H1 (cell line): Measurements from ENCODE around the gene MYH6. TPM values are rescaled to one million over a fixed set of nuclear protein-coding genes. Genes with fewer than 3 reads are reported as not detected.

Experiments
- CTCF ChIA-PET: fragments of 300-600 bp; sonication (Branson Sonifier 250); formaldehyde crosslinking; loops from one replicate; lab custom pipeline; 2021; ENCODE audit not compliant: partially characterized antibody; lab: Charles Lee
- POLR2A ChIA-PET: fragments of 300-600 bp; sonication (Branson Sonifier 250); formaldehyde crosslinking; loops from one replicate; lab custom pipeline; 2021; ENCODE audit warnings: inconsistent platforms; ENCODE audit not compliant: partially characterized antibody; lab: Charles Lee
- DNase-seq, 2 experiments: peaks; one replicate each; pipeline versions ENCODE4 v3.0.0 to v3.0.0-alpha.2; 2010 to 2022; ENCODE audit warnings: low spot score in 2 of 2, low read depth in 1 of 2, mixed read lengths in 1 of 2
- FAIRE-seq: peaks from 2 replicates; lab custom pipeline; 2011; peaks lifted over from hg19 to GRCh38; lab: Jason Lieb, UNC
- H2AFZ ChIP-seq: 2 replicates; pipeline ENCODE4 v1.8.1; 2012; ENCODE audit warnings: low read length, inconsistent platforms
- H2AK5ac ChIP-seq: 2 replicates; pipeline ENCODE4 v1.6.1; 2013; ENCODE audit warnings: low read depth, low read length
- H2BK120ac ChIP-seq: replicated peaks from 2 replicates; pipeline ENCODE3; 2013; ENCODE audit warnings: low read depth, low read length, inconsistent platforms
- H2BK12ac ChIP-seq: 2 replicates; pipeline ENCODE4 v1.6.1; 2013; ENCODE audit warnings: low read depth, low read length
- H2BK15ac ChIP-seq: 2 replicates; pipeline ENCODE4 v1.6.1; 2013; ENCODE audit warnings: low read length
- H2BK20ac ChIP-seq: 2 replicates; pipeline ENCODE4 v1.6.1; 2013; ENCODE audit warnings: low read length
- H2BK5ac ChIP-seq: 2 replicates; pipeline ENCODE4 v1.6.1; 2013; ENCODE audit warnings: low read depth, low read length
- H3K14ac ChIP-seq: 2 replicates; pipeline ENCODE4 v1.6.1; 2013; ENCODE audit warnings: inconsistent platforms; ENCODE audit not compliant: insufficient read length
- H3K18ac ChIP-seq: 2 replicates; pipeline ENCODE4 v1.6.1; 2013; ENCODE audit warnings: low read length; ENCODE audit errors: extremely low read depth
- H3K23ac ChIP-seq: 2 replicates; pipeline ENCODE4 v1.6.1; 2013; ENCODE audit warnings: inconsistent platforms; ENCODE audit not compliant: insufficient read length
- H3K23me2 ChIP-seq: 2 replicates; pipeline ENCODE4 v1.6.1; 2013; ENCODE audit warnings: low read depth, low read length
- H3K27ac ChIP-seq: 2 replicates; pipeline ENCODE4 v1.6.1; 2011; ENCODE audit warnings: low read depth, low read length, inconsistent platforms
- H3K27me3 ChIP-seq, 4 experiments: replicated peaks in 1 of 4; 1 replicate in 1 of 4; 2 replicates in 3 of 4; pipeline versions ENCODE4 v1.6.1 to v1.8.1; 2011 to 2013; ENCODE audit warnings: low read length in 3 of 4, mild to moderate bottlenecking in 3 of 4, inconsistent platforms in 2 of 4, mixed read lengths in 2 of 4, moderate library complexity in 1 of 4; ENCODE audit not compliant: control insufficient read depth in 3 of 4, insufficient read depth in 3 of 4; ENCODE audit errors: extremely low read depth in 1 of 4
- H3K36me3 ChIP-seq, 4 experiments: 2 replicates each; pipeline versions ENCODE4 v1.6.1 to v1.8.1; 2011 to 2013; ENCODE audit warnings: mild to moderate bottlenecking in 4 of 4, low read length in 3 of 4, moderate library complexity in 2 of 4, control low read depth in 1 of 4, inconsistent platforms in 1 of 4; ENCODE audit not compliant: insufficient read depth in 4 of 4, control insufficient read depth in 2 of 4
- H3K4ac ChIP-seq: replicated peaks from 2 replicates; pipeline ENCODE3; 2013; ENCODE audit warnings: low read length, low read depth, mixed read lengths, inconsistent platforms; ENCODE audit not compliant: insufficient read length
- H3K4me1 ChIP-seq, 4 experiments: replicated peaks in 1 of 4; 1 replicate in 1 of 4; 2 replicates in 3 of 4; pipeline versions ENCODE4 v1.6.1 to v1.8.1; 2011 to 2013; ENCODE audit warnings: low read length in 3 of 4, inconsistent platforms in 2 of 4, mixed read lengths in 1 of 4; ENCODE audit not compliant: insufficient read depth in 4 of 4, control insufficient read depth in 3 of 4
- H3K4me2 ChIP-seq, 2 experiments: 2 replicates each; pipeline versions ENCODE4 v1.6.1 to v1.8.1; 2011 to 2013; ENCODE audit warnings: low read depth in 2 of 2, low read length in 2 of 2, control low read depth in 1 of 2, inconsistent platforms in 1 of 2, mild to moderate bottlenecking in 1 of 2; ENCODE audit not compliant: insufficient read depth in 1 of 2
- H3K4me3 ChIP-seq, 4 experiments: fragments of 200-600, 300-600 bp in 1 of 4; sonication (generic), shearing (Covaris generic), sonication (Bioruptor Twin) in 1 of 4; 2 replicates each; pipeline versions ENCODE4 v1.5.1 to v1.8.1; 2011 to 2016; ENCODE audit warnings: low read length in 4 of 4, low read depth in 3 of 4, control low read depth in 2 of 4, inconsistent platforms in 2 of 4, mild to moderate bottlenecking in 2 of 4, mixed read lengths in 1 of 4, moderate library complexity in 1 of 4; ENCODE audit not compliant: insufficient read depth in 2 of 4; ENCODE audit errors: extremely low read depth in 1 of 4
- H3K56ac ChIP-seq: replicated peaks from 2 replicates; pipeline ENCODE3; 2013; ENCODE audit warnings: low read depth, mild to moderate bottlenecking, mixed read lengths, low read length, inconsistent platforms; ENCODE audit not compliant: insufficient read length
- H3K79me1 ChIP-seq: 2 replicates; pipeline ENCODE4 v1.6.1; 2013; ENCODE audit warnings: low read depth, low read length, control low read depth
- H3K79me2 ChIP-seq, 2 experiments: 2 replicates each; pipeline versions ENCODE4 v1.6.1 to v1.8.1; 2012 to 2013; ENCODE audit warnings: low read length in 2 of 2, mild to moderate bottlenecking in 2 of 2, inconsistent platforms in 1 of 2; ENCODE audit not compliant: insufficient read depth in 2 of 2, control insufficient read depth in 1 of 2
- H3K9ac ChIP-seq, 4 experiments: replicated peaks in 1 of 4; 1 replicate in 1 of 4; 2 replicates in 3 of 4; pipeline versions ENCODE4 v1.6.1 to v1.8.1; 2011 to 2013; ENCODE audit warnings: low read depth in 3 of 4, low read length in 3 of 4, control low read depth in 2 of 4, mild to moderate bottlenecking in 2 of 4, moderate library complexity in 2 of 4, inconsistent platforms in 1 of 4; ENCODE audit errors: extremely low read depth in 1 of 4
- H3K9me3 ChIP-seq, 2 experiments: 2 replicates each; pipeline versions ENCODE4 v1.6.1 to v1.8.1; 2012 to 2013; ENCODE audit warnings: mild to moderate bottlenecking in 2 of 2, moderate library complexity in 2 of 2, control low read depth in 1 of 2, inconsistent platforms in 1 of 2, low read depth in 1 of 2, low read length in 1 of 2, mixed read lengths in 1 of 2; ENCODE audit not compliant: insufficient read depth in 2 of 2
- H4K20me1 ChIP-seq, 2 experiments: replicated peaks in 1 of 2; 2 replicates each; pipeline versions ENCODE3 to v1.8.1; 2011 to 2013; ENCODE audit warnings: inconsistent platforms in 2 of 2, low read length in 2 of 2, mild to moderate bottlenecking in 1 of 2; ENCODE audit not compliant: insufficient read depth in 2 of 2, control insufficient read depth in 1 of 2
- H4K5ac ChIP-seq: 2 replicates; pipeline ENCODE4 v1.6.1; 2013; ENCODE audit warnings: low read length, low read depth, mixed read lengths, inconsistent platforms; ENCODE audit not compliant: insufficient read length
- H4K8ac ChIP-seq: 2 replicates; pipeline ENCODE4 v1.8.0; 2013; ENCODE audit warnings: mild to moderate bottlenecking, moderate library complexity, low read length, inconsistent platforms; ENCODE audit not compliant: insufficient read depth; ENCODE audit errors: extremely low read depth
- H4K91ac ChIP-seq: replicated peaks from 2 replicates; pipeline ENCODE3; 2013; ENCODE audit warnings: low read length, mixed read lengths, inconsistent platforms; ENCODE audit not compliant: insufficient read length
- BACH1 ChIP-seq: IDR thresholded peaks from 2 replicates; pipeline ENCODE4 v1.6.1; 2012; ENCODE audit warnings: low read length, improper control_type of control experiment
- RNF2 ChIP-seq: fragments of 200-900, 300-1000 bp; sonication (generic); IDR thresholded peaks from 2 replicates; pipeline ENCODE4 v1.7.1; 2016; ENCODE audit warnings: borderline replicate concordance, low read depth, mild to moderate bottlenecking, antibody characterized with exemption, low read length; ENCODE audit not compliant: poor library complexity, severe bottlenecking; ENCODE audit errors: missing control alignments
- YY1 ChIP-seq: IDR thresholded peaks from 2 replicates; pipeline ENCODE4 v1.6.1; 2011; ENCODE audit warnings: low read depth, mild to moderate bottlenecking, low read length
- WGBS, 2 experiments: shearing (Covaris generic) in 1 of 2; methylation state at CpG; one replicate each; pipeline versions ENCODE4 v1.1.6 to v1.1.7; 2013 to 2015; ENCODE audit warnings: low lambda C conversion rate in 2 of 2, mixed read lengths in 2 of 2, inconsistent platforms in 1 of 2, low coverage in 1 of 2, missing lambda C conversion rate in 1 of 2; ENCODE audit not compliant: insufficient replicate concordance in 2 of 2, insufficient coverage in 1 of 2, insufficient read length in 1 of 2; ENCODE audit errors: extremely low coverage in 1 of 2, missing lambda C conversion rate in 1 of 2; 5-methylcytosine and 5-hydroxymethylcytosine counted together
- polyA plus RNA-seq, 7 experiments: library from polyadenylated mRNA; depleted of rRNA in 3 of 7; stranded (reverse) in 5 of 7; unstranded in 2 of 7; fragments of >200 nt in 5 of 7; fragments of 200-250 nt in 2 of 7; gene quantifications; 1 replicate in 5 of 7; 2 replicates in 1 of 7; 4 replicates in 1 of 7; pipeline versions ENCODE4 v1.2.1 to v1.2.3, GENCODE V29; 2011 to 2013; ENCODE audit warnings: missing spikeins in 2 of 7, mixed read lengths in 2 of 7
- total RNA-seq: library from RNA; stranded (reverse); fragmentation: NEBNext Ultra II Directional; extraction: Animal tissue kit (Norgen Biotek cat#: 25700); gene quantifications from 2 replicates; pipeline ENCODE4 v1.2.1, GENCODE V29; 2021

Gene MYH6
- total and polyA plus RNA-seq, 2 of the 8 experiments (the other 6 are each of a cell fraction or from before 2014, with no cell fraction given) = 0.03 TPM; not detected in 1

DNA sequence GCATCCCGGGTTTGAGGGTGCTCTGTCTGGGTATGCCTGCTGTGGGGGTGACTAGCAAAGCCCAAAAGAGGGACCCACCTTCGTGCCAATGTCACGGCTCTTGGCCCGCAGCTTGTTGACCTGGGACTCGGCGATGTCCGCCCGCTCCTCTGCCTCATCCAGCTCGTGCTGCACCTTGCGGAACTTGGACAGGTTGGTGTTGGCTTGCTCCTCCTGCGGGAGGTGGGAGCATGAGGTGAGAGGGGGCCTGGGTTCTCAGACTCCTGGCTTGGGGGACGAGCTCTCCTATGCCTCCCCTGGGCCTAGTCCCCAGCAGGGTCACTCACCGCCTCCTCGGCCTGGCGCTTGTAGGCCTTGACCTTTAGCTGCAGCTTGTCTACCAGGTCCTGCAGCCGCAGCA lies 5.6 kb upstream of the MYH6 start:
- no peak overlapping the region for H3K9ac ChIP-seq
- no peaks in the 10 kb centered on the region for H3K79me1 ChIP-seq
- H2BK15ac ChIP-seq = no peak overlapping the region
- no peaks in the 10 kb centered on the region for H3K36me3 ChIP-seq
- TF ChIP-seq RNF2 (no peak), BACH1 (no peak), YY1 (no peak)
- no peak overlapping the region for H4K5ac ChIP-seq
- no peak overlapping the region for H2AFZ ChIP-seq
- H4K8ac ChIP-seq = no peak overlapping the region
- H3K4me3 ChIP-seq = no peak overlapping the region
- no peak for DNase-seq
- H3K56ac ChIP-seq = no peak overlapping the region
- H2AK5ac ChIP-seq = no peak overlapping the region
- no peaks in the 10 kb centered on the region; a peak in 1 of 7 replicates for H3K4me1 ChIP-seq
- no peaks in the 10 kb centered on the region for H3K23me2 ChIP-seq
- H3K9me3 ChIP-seq = no peaks in the 10 kb centered on the region
- CTCF ChIA-PET = interaction anchor here (1.1 to 2.5 kb wide), 5 partner anchors 18 to 55 kb away, joined by 3 to 8 read pairs (median 4); no protein-coding TSS in a partner anchor
- H2BK120ac ChIP-seq = no peak overlapping the region
- no peak overlapping the region for H4K91ac ChIP-seq
- 94% methylated on average over 16 of the region's 16 CpGs; no CpG with 5 or more reads in 1 of the 2 experiments for WGBS, 2 experiments
- no peak overlapping the region for H2BK12ac ChIP-seq
- no peak overlapping the region for H2BK5ac ChIP-seq
- H3K23ac ChIP-seq = no peak overlapping the region
- no peaks in the 10 kb centered on the region for H3K79me2 ChIP-seq
- FAIRE-seq = no peak
- H3K27me3 ChIP-seq = no peaks in the 10 kb centered on the region
- no peak overlapping the region for H2BK20ac ChIP-seq
- H3K18ac ChIP-seq = no peak overlapping the region
- POLR2A ChIA-PET = no interaction called here
- no peak overlapping the region for H3K4ac ChIP-seq
- H4K20me1 ChIP-seq = no peaks in the 10 kb centered on the region
- H3K4me2 ChIP-seq = no peak overlapping the region
- no peak overlapping the region for H3K14ac ChIP-seq
- H3K27ac ChIP-seq = no peak overlapping the region
